Stimulated activated CD4-positive, alpha-beta T cell treated with anti-CD3 and anti-CD28 coated beads, TNF-alpha, amount 100 ng/mL, for 48 hours (primary cell): ENCODE measurements around the gene ETV3.
"Not testable (repeated sequence)": the region's sequence is repeated elsewhere in the genome, so short reads cannot be mapped to it uniquely, and the experiment has no call there.

ENCODE experiments used
- DNase-seq, 3 donors: peaks; one replicate each; pipeline ENCODE4 v3.0.0-alpha.2; 2020; ENCODE audit warnings: low read depth in 3 of 3

Gene ETV3

DNA sequence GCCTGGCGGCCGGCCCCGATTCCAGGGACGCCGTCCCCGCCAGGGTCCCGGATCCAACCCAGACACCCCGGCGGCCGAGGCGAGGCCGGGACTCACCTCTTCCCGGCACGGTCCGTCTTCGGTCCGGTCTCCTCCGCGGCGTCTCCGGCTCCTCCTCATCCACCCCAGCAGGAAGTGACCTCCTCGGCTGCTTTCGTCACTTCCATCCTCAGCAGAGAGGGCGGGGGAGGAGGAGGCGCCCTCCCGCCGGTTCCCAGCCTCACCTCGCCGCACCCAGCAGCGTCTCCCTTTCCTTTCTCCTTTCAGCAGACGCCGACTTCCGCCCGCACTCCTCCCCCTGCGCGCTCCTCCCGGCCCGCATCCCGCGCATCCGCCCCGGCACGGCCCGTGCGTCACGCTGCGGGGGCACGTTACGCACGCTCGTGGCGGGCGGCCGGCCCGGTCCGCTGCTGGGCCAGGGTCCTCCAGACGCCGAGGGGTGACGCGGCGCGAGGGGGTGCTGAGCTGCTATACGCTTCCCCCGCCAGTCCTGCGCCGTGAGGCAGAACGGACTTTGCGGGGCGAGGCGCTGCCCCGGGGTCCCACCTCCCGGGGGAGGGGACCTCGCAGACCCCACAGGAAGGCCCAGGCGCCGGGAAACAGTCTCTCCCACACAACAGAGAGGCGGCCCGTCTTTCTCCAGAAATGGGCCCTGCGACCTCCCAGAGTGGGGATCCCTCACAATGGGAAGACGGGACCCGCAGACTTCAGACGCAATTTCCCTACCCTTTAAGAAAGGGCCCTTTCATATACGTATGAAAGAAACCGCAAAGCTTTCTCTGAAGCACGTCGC lies at the start of gene ETV3:
Gene ETV3 (minus strand): TSS at position 176 of the 832 bp plus-strand sequence. CDS start 2,043 bp downstream, outside the sequence.
- DNase-seq = peak; percentile 66 to 81 (median 80)

DNA sequence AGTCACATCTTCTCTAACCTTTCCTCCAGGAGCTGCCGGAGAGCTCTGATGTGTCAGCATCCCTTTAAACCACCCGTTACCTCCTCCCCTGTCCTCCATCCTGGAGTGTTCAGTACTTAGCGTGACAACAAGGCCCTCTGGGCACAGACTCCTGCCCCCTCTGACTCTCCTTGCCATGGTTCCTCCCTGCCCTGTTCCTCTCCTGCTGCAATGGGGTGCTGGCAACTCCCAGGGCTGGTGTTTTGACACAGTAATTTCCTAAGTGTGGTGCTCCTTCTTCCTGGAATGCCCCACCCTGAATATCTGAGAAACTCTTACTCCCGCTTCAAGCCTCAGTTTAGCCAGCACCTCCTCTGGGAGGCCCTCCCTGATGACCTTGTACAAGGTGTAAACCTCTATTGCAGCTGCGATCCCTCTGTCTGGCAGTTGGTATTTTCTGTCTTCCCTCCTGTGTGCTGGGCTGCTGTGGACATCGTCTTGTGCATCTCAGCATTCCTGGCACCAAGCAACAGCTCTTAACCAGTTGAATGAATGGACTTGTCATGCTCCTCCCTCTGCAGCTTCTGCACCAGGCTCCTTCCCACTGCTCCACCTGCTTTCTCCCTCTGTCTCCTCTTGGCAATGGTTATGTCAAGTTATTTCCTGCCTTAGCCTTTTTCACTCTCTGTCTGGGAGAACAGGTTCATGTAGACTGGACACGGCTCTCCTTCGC lies 48.2 kb upstream of the ETV3 start:
- DNase-seq = no peak

DNA sequence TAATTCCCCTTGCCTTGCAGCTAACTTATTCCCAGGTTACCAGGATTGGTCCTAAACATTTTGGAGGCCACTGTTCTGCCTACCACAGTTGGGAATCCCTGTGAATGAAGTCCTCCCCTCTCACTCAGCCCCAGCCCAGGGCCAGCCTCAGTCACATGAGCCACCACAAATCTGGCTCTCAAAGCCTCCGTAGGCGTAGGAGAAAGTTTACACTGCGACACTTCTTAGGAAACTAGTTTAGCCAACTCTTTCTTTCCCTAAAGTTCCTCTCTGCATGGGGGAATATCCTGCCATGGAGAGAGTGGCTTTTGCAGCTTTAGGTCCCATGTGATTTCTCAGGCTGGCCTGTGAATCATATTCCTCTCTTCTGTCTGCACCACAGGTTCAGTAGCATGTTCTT lies 45.7 kb upstream of the ETV3 start:
- no peak for DNase-seq

DNA sequence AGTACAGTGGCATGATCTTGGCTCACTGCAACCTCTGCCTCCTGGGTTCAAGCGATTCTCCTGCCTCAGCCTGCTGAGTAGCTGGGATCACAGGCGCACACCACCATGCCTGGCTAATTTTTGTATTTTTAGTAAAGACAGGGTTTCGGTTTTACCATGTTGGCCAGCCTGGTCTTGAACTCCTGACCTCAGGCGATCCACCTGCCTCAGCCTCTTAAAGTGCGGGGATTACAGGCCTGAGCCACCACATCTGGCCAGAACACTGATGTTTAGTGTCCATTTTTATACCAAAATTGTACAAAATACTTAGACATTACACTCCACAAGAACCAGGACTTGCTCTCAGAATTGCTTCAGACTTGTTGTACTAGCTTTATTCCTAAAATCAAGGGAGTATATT lies 44.2 kb upstream of the ETV3 start:
- DNase-seq = not testable (repeated sequence)

DNA sequence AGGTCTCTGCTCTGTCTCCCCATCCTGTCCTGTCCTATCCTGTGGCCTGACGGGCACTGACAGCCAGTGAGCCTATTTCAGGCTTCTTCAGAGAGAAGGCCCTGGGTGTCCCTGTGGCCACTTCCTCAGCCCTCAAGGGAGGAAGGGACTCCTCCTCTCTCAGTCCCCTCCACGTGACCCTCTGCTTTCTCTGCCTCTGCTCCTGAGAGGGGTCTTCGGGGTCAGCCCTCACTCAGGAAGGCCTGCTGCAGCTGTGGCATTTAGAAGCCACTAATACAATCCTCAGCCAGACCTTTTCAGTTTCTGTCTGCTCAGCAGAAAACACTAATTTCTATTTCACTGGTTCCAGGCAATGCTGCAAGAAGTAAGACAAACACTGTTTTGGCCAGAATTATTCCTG lies 43.6 kb upstream of the ETV3 start:
- no peak for DNase-seq

DNA sequence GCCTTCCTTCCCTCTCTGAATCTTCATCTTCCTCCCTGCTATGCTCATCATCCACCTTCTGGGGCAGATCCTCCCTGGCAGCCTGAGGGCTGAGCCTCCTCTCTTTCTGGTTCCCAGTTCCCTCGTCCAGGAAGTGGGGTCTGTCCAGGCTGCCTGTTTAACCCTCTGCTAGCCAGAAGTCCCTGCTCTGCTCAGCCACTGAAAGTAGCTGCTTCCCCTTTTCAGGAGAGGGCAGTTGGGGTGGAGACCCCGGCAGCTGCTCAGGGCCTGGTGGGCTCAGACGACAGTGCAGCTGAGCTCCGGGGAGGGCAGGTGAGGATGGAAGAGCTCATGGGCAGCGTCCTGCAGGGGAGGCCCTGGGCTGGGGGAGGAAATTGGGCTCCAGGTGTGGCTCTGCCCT lies 43.1 kb upstream of the ETV3 start:
- DNase-seq = no peak

DNA sequence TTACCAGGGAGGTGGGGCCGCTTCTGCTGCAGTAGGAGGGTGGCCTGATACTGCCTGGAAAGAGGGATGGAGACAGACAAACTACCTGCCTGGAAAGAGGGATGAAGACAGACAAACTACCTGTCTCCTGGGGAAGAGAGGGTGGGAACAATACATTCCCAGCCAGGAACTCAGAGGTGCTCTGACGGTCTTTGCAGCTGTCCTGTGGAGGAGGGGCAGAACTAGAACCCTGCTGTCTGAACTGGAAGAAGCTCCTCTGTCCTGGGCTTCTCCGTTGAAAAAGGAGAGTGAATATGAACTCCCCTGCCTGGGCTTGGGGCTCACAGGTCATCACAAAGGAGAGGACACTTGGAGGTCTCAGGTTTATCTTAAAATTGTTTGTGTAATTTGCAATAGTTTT lies 40.3 kb upstream of the ETV3 start:
- no peak for DNase-seq

DNA sequence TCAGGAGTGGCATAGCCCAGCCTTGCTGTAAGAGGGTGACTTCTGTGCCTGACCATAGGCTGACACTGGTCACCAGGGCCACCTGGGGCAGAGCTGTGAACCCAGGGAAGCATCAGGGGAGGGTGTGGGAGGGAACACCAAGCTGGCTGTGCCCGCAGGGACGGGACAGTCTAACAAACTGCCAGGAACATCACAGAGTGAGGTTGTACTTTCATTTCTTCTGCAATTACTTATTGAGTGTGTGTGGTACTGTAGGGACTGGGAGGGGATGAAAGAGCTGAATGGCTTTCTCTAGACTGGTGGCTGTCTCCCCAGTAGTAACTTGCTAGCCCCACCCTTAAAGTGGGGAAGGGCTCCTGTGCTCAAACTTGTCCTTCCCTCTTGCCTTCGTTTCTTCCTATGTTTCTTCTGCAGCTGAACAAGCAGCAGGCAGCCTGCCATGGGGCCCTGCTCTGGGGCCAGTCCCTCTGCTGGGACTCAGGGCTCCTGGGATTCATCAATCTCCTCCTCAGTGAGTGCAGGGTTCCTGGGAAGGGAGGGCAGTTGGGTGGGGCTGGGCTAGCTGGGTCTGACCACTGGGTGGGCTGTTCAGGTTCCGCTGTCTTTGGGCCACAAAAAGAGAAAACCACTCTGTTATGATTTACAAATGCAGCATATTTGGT lies 39.7 kb upstream of the ETV3 start:
- no peak for DNase-seq

DNA sequence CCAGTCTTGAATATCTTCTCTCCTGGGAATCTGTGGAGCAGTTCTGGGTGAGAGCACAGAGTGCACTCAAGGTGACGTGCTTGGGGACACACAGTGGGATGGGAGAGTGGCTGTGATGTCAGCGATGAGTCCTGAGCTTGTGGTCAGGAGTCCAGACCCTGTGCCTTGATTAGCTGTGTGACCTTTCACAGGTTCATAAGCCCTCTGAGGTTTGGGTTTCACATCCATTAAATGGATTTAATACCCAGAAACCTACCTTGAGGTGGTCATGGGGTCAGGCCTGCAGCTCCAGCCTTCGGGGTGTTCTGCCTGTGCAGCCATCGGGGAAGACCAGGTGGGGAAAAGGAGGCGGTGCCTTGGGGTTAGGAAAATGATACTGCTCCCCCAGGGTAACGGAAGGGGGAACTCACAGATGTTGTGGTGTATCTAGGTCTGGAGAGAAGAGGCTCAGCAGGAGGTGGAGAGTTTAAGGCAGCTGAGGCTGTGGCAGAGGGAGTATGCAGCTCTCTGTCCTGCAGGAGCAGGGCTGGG lies 38.5 kb upstream of the ETV3 start:
- no peak for DNase-seq

DNA sequence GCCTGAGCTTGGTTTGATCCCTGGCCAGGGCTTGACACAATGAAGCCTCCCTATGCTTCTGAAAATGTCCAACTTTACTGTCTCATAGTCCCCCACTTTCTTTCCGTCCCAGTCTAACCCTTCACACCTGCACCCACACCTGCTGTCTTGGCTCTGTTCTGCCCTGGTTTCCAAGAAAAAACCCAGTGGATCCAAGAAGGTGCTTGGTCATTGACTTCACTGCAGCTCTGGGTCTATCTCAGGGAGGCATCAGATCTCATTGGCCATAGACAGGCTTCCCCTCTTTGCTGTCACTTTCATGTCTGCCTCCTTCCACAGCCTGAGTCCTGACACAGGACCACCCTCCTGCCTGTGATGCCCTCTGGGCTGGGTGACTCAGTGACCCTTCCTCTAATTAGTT lies 37.8 kb upstream of the ETV3 start:
- DNase-seq = no peak

DNA sequence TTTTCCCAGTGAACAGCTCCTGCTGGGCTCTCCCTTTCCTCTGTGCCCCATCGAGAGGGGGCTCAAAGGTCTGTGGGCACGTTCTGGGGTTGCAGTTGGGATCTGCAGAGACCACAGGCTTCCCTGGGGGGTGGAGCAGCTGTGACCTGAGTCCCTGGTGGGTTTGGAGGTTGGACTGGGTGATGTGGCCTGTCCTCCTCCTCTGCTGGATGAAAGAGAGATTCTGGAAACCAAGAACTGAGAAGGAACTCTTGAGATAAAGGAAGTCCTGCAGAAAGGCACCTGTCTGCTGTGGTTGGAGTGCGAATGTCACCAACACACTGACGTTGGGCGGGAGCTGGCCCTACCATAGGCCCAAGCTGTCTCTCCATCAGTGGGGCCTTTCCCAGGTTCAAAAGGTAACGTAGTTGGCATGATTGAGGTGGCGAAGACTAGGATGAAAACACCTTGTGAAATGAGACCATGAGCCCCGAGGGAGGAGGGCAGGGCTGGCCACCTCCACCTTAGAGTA lies 35.8 kb upstream of the ETV3 start:
- no peak for DNase-seq

DNA sequence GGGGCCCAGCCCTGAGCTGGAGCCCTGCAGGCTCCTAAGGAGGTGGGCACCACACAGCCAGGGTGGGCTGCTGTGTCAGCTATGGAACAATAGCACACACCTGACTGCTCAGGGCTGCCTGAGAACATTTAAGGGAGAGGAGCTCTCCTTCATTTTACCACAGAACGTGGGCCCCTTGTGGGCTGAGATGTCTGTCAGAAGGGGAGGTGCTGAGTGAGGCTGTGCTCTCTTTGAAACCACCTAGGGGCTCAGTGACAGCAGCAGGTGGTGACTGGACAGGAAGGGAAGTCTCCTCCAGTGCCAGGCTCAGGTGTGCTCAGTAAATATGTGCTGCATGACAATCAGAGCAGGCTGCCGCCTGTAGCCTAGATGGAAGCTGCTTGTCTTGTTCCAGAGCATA lies 35.0 kb upstream of the ETV3 start:
- not testable (repeated sequence) for DNase-seq

DNA sequence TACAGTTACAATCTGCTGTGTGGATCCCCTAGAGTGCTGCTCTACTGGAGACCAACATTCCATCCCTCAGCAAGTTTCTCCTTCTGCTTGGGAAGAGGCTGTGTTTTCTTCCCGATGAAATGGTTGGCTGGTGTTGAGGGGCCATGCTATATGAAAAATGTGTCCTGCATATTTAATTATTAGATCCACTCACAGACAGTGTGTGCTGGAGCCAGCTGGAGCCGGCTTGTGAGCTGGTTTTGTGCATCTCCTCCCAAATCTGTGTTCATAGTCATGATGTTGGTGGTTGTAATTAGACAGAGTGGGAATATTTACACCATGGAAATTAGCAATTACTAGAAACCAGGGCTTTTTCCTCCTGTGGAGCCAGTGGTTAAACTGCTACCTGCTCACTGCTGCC lies 34.4 kb upstream of the ETV3 start:
- not testable (repeated sequence) for DNase-seq

DNA sequence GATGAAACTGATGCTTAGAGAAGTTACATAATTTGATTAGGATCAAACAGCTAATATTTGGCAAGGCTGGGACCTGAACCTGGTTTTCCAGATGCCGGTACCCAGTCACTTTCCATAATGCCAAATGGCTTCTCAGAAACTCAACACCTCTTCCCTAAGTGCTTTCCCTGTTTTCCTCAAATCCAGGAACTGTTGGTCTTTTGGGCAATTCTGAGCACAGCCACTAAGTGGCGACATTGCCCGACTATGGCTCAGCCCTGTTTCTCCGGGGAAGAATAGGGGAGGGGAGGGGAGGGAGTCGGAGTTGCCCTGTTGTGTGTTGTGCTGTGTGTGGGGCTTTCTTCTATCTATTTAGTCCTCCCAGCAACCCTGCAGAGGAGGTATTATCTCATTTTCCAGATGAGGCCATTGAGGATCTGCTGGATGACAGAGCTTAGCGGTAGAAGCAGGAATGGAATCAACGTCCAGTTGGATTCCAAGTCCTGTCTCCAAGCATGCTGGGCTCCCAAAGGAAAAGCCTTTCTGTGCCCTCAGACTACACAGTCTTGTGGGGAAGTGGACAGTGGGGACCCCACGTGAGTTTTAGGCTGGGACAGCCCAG lies 33.8 kb upstream of the ETV3 start:
- not testable (repeated sequence) for DNase-seq

DNA sequence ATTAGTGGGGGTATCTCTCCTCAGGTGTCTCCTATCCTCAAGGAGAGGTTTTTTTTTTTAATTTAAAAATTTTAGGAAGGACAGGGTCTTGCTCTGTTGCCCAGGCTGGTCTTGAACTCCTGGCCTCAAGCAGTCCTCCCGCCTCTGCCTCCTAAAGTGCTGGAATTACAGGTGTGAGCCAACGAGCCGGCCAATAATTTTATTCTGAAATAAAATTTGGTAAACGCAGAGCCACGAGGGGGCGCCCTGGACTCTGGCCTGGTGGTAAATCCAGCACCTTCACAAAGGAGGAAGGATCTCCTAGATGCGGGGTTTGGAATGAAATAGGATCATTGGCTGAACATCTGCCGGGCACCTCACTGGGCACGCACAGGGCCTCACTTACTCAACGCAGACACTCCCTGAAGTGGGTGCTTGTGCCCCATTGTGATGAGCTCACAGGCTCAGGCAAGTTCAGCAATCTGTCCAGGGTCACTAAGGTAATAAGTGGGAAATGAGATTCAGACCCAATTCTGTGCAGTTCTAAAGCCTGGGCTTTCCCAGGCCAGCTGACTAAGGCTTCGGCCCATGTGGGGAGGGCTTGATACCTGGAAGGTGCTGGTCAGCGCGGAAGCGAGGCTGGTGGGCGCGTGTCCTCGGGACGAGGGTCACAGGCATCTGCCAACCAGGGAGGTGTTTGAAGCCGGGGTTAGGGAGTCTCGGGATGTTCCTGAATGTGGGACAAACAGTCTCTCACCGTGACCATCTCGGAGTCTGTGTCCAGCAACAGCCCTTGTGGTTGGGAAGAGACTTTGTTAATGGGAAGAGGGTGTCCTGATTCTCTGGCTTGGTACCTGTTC lies 32.7 kb upstream of the ETV3 start:
- peak in 1 of 3 donors; percentile 35 for DNase-seq

DNA sequence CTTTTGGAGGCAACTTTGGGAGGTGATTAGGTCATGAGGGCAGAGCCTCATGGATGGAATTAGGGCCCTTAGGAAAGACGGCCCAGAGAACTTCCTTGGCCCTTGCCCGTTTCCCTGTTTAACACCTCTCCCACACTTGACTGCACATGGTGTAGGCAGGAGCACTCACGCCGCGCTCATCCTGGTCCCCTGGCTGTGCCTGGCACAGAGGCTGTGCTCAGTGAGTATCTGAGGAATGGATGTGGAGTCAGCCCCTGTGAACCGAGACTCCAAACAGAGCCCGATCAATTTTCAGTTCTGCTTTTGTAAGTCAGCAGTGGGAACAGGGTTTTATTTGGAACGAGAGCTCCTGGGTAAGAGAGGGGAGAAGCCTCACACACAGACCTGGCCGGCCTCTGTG lies 29.8 kb upstream of the ETV3 start:
- no peak for DNase-seq

DNA sequence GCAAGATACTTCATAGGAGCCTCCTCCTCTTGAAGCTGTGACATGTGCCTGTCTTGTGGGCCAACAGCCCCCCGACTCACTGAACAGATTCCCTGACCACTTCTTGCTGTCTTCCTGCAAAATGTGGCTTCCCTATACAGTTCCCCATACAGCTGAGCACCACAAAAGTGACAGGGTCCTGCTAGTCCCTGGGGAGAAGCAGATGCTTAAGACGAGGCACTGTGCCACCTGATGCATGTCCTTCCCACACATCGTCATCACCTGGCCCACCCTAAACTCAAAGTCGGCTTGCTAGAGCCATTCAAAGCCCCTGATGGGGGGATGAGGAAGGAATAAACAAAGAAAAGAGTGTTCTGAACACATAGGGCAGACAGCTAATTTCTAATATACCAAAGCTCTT lies 29.2 kb upstream of the ETV3 start:
- DNase-seq = no peak

DNA sequence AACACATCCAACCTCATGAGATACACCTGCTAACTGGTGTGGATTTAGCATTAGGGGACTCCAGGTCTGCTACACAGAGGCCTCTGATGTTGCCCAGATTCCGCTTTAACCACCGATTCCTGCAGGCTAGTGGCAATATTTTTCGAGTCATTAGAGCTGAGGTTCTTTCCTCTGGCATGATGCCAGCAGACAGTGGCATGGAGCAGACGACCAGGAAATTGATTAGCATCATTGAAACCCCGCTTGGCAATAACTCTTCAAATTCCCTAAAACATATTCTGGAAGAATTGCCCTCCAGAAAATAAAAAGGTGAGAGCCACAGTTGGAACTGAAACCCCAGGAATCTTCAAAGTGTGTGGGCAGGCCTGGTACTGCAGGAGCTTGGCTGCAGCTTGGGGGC lies 28.4 kb upstream of the ETV3 start:
- no peak for DNase-seq

DNA sequence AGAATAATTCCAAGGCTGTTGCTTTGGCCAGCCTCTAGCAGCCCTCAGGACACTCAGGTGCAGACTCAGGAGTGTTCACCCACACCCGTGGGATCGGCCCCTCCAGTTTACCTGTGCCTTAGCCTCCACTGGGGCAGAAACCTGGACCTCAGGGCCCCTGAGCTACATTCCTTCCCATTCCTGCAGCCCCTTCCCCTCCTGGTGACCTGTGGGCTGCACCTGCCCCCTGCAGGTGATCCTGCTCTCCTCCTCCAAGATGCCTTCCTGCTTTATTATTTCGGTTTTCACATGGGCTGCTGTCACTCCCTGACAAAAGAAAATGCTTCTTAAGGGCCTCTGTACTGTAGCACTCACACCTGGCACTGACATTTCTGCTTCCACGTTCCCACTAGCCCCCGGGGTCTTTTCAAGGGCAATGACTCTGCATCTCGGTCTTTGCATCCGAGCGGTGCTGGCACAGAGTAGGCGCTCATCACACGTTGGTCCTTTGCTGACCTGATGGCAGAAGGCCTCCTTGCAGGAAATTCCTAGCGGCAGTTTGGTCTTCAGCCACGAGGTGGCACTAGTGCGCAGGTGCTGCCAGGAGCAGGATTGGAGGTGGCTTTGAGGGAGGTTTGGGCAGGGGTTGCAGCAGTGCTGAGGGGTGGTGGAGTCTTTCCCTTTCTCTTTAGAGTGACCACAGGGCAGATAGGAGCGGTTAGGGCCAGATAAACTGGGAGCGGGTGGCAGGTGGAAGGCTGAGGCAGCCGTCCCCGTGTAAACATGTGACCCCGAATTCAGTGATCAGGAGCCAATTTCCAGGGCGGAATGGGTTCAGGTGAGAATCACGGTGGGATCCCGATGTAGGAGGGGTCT lies 25.3 kb upstream of the ETV3 start:
- DNase-seq = peak; percentile 55 to 68 (median 55)

DNA sequence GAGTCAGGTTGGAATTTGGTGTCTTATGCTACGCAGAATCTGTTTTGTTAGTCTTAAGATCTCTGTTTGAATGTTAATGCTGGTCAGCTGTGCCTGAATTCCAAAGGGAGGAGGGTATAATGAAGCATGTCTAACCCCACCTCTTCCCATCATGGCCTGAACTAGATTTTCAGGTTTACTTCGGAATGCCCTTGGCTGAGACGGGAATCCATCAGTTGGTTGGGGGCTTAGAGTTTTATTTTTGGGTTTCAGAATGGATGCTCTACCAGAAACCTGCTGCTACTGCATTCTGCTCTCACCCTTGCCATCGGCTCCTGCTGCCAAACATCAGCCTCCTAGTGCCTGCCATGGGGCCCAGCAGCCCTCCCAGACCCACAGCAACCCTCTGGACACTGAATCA lies 24.1 kb upstream of the ETV3 start:
- DNase-seq = no peak
